GM12878 (cell line): ENCODE results near the gene MYO1E. TPM values are rescaled to one million over a fixed set of nuclear protein-coding genes. Genes with fewer than 3 reads are reported as not detected.

Experiments
- ATAC-seq: fragments of 200-7000 bp; cut with Tn5 transposase; 3 replicates; pipeline ENCODE4 v1.9.1; 2020; ENCODE audit warnings: mild to moderate bottlenecking, moderate library complexity
- BruUV-seq: library from RNA; stranded (reverse); fragments of 400-500 nt; replicated peaks from 2 replicates; lab custom pipeline; 2021; lab: Mats Ljungman, UMichigan
- CTCF ChIA-PET: fragments of 300-600 bp; sonication (Branson Sonifier 250); formaldehyde crosslinking; extraction: SDS; loops from one replicate; lab custom pipeline; 2021; ENCODE audit warnings: inconsistent platforms; lab: Yijun Ruan, JAX
- POLR2A ChIA-PET: fragments of 350-600 bp; formaldehyde crosslinking; extraction: SDS; loops from one replicate; lab custom pipeline; 2021; ENCODE audit warnings: inconsistent platforms; lab: Charles Lee
- RAD21 ChIA-PET: fragments of 300-600 bp; sonication (Branson Sonifier 250); formaldehyde crosslinking; loops from one replicate; lab custom pipeline; 2023; ENCODE audit warnings: antibody characterized with exemption; ENCODE audit not compliant: unreplicated experiment; lab: Charles Lee
- SMC1A ChIA-PET: fragments of 300-600 bp; sonication (Branson Sonifier 250); formaldehyde crosslinking; loops from one replicate; lab custom pipeline; 2023; ENCODE audit not compliant: unreplicated experiment, uncharacterized antibody; lab: Charles Lee
- DNase-seq: peaks from one replicate; pipeline ENCODE4 v3.0.0-alpha.2; 2011; ENCODE audit warnings: low read depth, low spot score
- FAIRE-seq: peaks from 3 replicates; lab custom pipeline; 2011; peaks lifted over from hg19 to GRCh38; lab: Jason Lieb, UNC
- H2AFZ ChIP-seq: 2 replicates; pipeline ENCODE4 v1.6.0; 2011; ENCODE audit warnings: low read depth, low read length, control low read depth; ENCODE audit not compliant: control insufficient read depth
- H3K27ac ChIP-seq: 2 replicates; pipeline ENCODE4 v1.5.1; 2011; ENCODE audit warnings: control low read depth; ENCODE audit not compliant: control insufficient read depth, insufficient read depth
- H3K27me3 ChIP-seq, 2 experiments: replicated peaks in 1 of 2; 2 replicates each; pipeline versions ENCODE4 v1.6.0 to v1.6.1; 2011; ENCODE audit warnings: low read length in 1 of 2; ENCODE audit not compliant: control insufficient read depth in 2 of 2, insufficient read depth in 2 of 2
- H3K36me3 ChIP-seq, 2 experiments: 2 replicates each; pipeline ENCODE4 v1.5.1; 2011; ENCODE audit warnings: low read length in 1 of 2; ENCODE audit not compliant: control insufficient read depth in 2 of 2, insufficient read depth in 2 of 2
- H3K4me1 ChIP-seq: 2 replicates; pipeline ENCODE4 v1.6.1; 2011; ENCODE audit warnings: mild to moderate bottlenecking, low read length, moderate library complexity, mixed read lengths; ENCODE audit not compliant: control insufficient read depth, insufficient read depth
- H3K4me2 ChIP-seq: 2 replicates; pipeline ENCODE4 v1.6.0; 2011; ENCODE audit warnings: control low read depth; ENCODE audit not compliant: control insufficient read depth, insufficient read depth
- H3K4me3 ChIP-seq: fragments of 200-600 bp; sonication (generic); 2 replicates; pipeline ENCODE4 v1.5.1; 2016
- H3K79me2 ChIP-seq: 2 replicates; pipeline ENCODE4 v1.6.0; 2011; ENCODE audit warnings: low read length; ENCODE audit not compliant: control insufficient read depth, insufficient read depth
- H3K9ac ChIP-seq: 2 replicates; pipeline ENCODE4 v1.8.0; 2011; ENCODE audit warnings: low read length, control low read depth, mixed read lengths; ENCODE audit not compliant: control insufficient read depth, insufficient read depth
- H3K9me3 ChIP-seq: replicated peaks from 3 replicates; pipeline ENCODE4 v1.5.1; 2011; ENCODE audit warnings: mild to moderate bottlenecking, low read length; ENCODE audit not compliant: control insufficient read depth, insufficient read depth
- H4K20me1 ChIP-seq: 2 replicates; pipeline ENCODE4 v1.6.0; 2011; ENCODE audit not compliant: control insufficient read depth, insufficient read depth
- BMI1 ChIP-seq: fragments of 450-650 bp; IDR thresholded peaks from 2 replicates; pipeline ENCODE4 v1.6.1; 2016; ENCODE audit warnings: mild to moderate bottlenecking, moderate library complexity, borderline replicate concordance
- CHD1 ChIP-seq: IDR thresholded peaks from 2 replicates; pipeline ENCODE4 v1.6.1; 2012; ENCODE audit warnings: low read depth, low read length, improper control_type of control experiment
- HCFC1 ChIP-seq: fragments of 150-350 bp; IDR thresholded peaks from 2 replicates; pipeline ENCODE4 v1.6.1; 2014; ENCODE audit warnings: low read length
- JUNB ChIP-seq: IDR thresholded peaks from 2 replicates; pipeline ENCODE4 v1.6.1; 2016; ENCODE audit warnings: antibody characterized with exemption, mild to moderate bottlenecking
- NR2C1 ChIP-seq: fragments of 450-650 bp; IDR thresholded peaks from 2 replicates; pipeline ENCODE4 v1.6.1; 2017; ENCODE audit warnings: antibody characterized with exemption, mild to moderate bottlenecking, moderate library complexity
- PAX8 ChIP-seq: fragments of 450-650 bp; IDR thresholded peaks from 2 replicates; pipeline ENCODE4 v1.6.1; 2017; ENCODE audit warnings: mild to moderate bottlenecking, moderate library complexity
- STAT3 ChIP-seq: IDR thresholded peaks from 2 replicates; pipeline ENCODE4 v1.6.1; 2011; ENCODE audit warnings: low read depth, low read length, improper control_type of control experiment
- ZBTB40 ChIP-seq: fragments of 450-650 bp; IDR thresholded peaks from 2 replicates; pipeline ENCODE4 v1.6.1; 2016; ENCODE audit warnings: mild to moderate bottlenecking, moderate library complexity, borderline replicate concordance
- ZZZ3 ChIP-seq: IDR thresholded peaks from 2 replicates; pipeline ENCODE4 v1.6.1; 2011; ENCODE audit warnings: low read depth; ENCODE audit not compliant: control insufficient read depth, insufficient read length
- WGBS: methylation state at CpG from one replicate; pipeline ENCODE4 v1.1.6; 2016; ENCODE audit warnings: low lambda C conversion rate; ENCODE audit not compliant: insufficient replicate concordance, insufficient coverage; ENCODE audit errors: missing lambda C conversion rate; 5-methylcytosine and 5-hydroxymethylcytosine counted together
- in situ Hi-C: fragments of 300-500 bp; cut with MboI; formaldehyde crosslinking; loops from 9 replicates; pipeline ENCODE4 v1.14.3; 2018; ENCODE audit warnings: mixed read lengths
- intact Hi-C: fragments of 100-400 bp; cut with micrococcal nuclease; formaldehyde crosslinking; loops from one replicate; pipeline ENCODE4 v1.14.2; 2022; ENCODE audit not compliant: unreplicated experiment
- polyA plus RNA-seq, 11 experiments: library from polyadenylated mRNA; depleted of rRNA in 4 of 11; unstranded in 6 of 11; stranded (reverse) in 5 of 11; fragments of >200 nt; fragmentation: Nextera tagmentation in 4 of 11; fragmentation: Illumina TruSeq in 1 of 11; extraction: Ambion mirVana in 4 of 11; extraction: Trizol in 1 of 11; gene quantifications; 1 replicate in 1 of 11; 2 replicates in 10 of 11; pipeline versions ENCODE4 v1.2.1 to v1.2.3, GENCODE V29; 2011 to 2016; ENCODE audit warnings: inconsistent platforms in 2 of 11, missing spikeins in 2 of 11, low read depth in 1 of 11
- total RNA-seq, 4 experiments: library from RNA; depleted of rRNA in 3 of 4; stranded (reverse); fragments of >200 nt in 3 of 4; fragmentation: Illumina TruSeq in 1 of 4; extraction: Trizol in 1 of 4; gene quantifications; 2 replicates each; pipeline versions ENCODE4 v1.2.1 to v1.2.3, GENCODE V29; 2013 to 2021

MYO1E gene
- total and polyA plus RNA-seq, 10 of the 15 experiments (the other 5 are each of a cell fraction or from before 2014, with no cell fraction given): 10.3 to 266 (median 64.9) TPM

- TF ChIP-seq ZBTB40 (peak; percentile 35; the same call in 1 of the 2 replicates), BMI1 (peak; percentile 25; the same call in 1 of the 2 replicates), NR2C1 (no peak), PAX8 (no peak), HCFC1 (no peak), ZZZ3 (no peak), JUNB (peak; percentile 58; the same call in 1 of the 2 replicates)
Observed at GRCh38 chr15:59299929-59300617, 72.6 kb downstream of the MYO1E start (continued).

DNA sequence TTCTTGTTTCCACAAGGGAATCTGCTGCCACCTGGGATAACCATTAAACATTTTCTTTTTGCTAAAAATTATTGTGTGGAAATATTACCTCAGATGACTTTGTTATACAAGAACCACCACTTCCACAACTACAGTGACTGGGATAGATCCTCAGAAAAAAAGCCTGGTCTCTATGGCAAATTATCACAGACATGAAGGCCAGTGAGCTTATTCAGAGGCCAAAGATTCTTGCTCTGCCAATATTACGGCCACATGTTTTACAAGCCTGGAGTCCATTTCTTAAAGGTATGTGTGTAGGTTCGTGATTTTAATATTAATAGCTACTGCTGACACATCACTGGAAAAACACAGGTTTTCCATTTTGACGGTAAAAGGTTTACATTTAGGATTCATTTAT is 73.8 kb downstream of the MYO1E start:
- H3K36me3 ChIP-seq: peaks cover 4 to 11% of the 10 kb centered on the region in 2 experiments; a peak in 2 of 4 replicates
- CTCF ChIA-PET: interaction anchor here (1.1 to 7.8 kb wide), 8 partner anchors 9 to 319 kb away, joined by 3 to 68 read pairs (median 7); no protein-coding TSS in a partner anchor
- no peaks in the 10 kb centered on the region for H3K9me3 ChIP-seq
- BruUV-seq: TSS peak; percentile 94
- H3K4me2 ChIP-seq: peak overlapping the region; percentile 89
- no peak for DNase-seq
- ATAC-seq: no peak
- peak overlapping the region; percentile 19; the same call in 1 of the 2 replicates for H3K4me3 ChIP-seq
- FAIRE-seq: no peak
- RAD21 ChIA-PET: interaction anchor here (1.0 to 6.6 kb wide), 17 partner anchors 10 to 224 kb away, joined by 3 to 61 read pairs (median 5); partner anchors contain the start of gene MYO1E
- 40% methylated on average over 3 of the region's 3 CpGs for WGBS
- TF ChIP-seq CHD1 (no peak), STAT3 (peak; percentile 14; the same call in 1 of the 2 replicates)
- H2AFZ ChIP-seq: no peak overlapping the region
- intact Hi-C loops: loop anchor here (2.0 kb wide), 4 partner anchors 30 to 114 kb away; no protein-coding TSS in a partner anchor
- peak overlapping the region; percentile 71 for H3K27ac ChIP-seq
- POLR2A ChIA-PET: interaction anchor here (1.1 to 2.9 kb wide), 6 partner anchors 51 to 114 kb away, joined by 3 to 14 read pairs (median 6); partner anchors contain the start of gene MYO1E
- peaks cover 96% of the 10 kb centered on the region for H3K79me2 ChIP-seq
- peak overlapping the region; percentile 42 for H3K9ac ChIP-seq
- SMC1A ChIA-PET: interaction anchor here (0.8 to 4.7 kb wide), 20 partner anchors 9 to 230 kb away, joined by 3 to 64 read pairs (median 6); no protein-coding TSS in a partner anchor
- no peaks in the 10 kb centered on the region for H3K27me3 ChIP-seq
- in situ Hi-C loops: no loop called here
- no peaks in the 10 kb centered on the region for H4K20me1 ChIP-seq
- peaks cover 79% of the 10 kb centered on the region for H3K4me1 ChIP-seq
